B cell (primary cell): ENCODE results near the gene SDC4. TPM values are rescaled to one million over a fixed set of nuclear protein-coding genes. Genes with fewer than 3 reads are reported as not detected.

ENCODE experiments used
- ATAC-seq: fragments of 200-7000 bp; cut with Tn5 transposase; one replicate; pipeline ENCODE4 v1.10.0; 2021; ENCODE audit warnings: low read depth, mild to moderate bottlenecking, moderate number of reproducible peaks, moderate library complexity
- CTCF ChIA-PET: fragments of 350-600 bp; sonication (Branson Sonifier 250); formaldehyde crosslinking; loops from one replicate; lab custom pipeline; 2021; ENCODE audit warnings: antibody characterized with exemption, inconsistent platforms; lab: Charles Lee
- POLR2A ChIA-PET: fragments of 350-600 bp; sonication (Branson Sonifier 250); formaldehyde crosslinking; loops from one replicate; lab custom pipeline; 2021; ENCODE audit warnings: antibody characterized with exemption; lab: Charles Lee
- DNase-seq: peaks from one replicate; pipeline ENCODE4 v3.0.0; 2013
- H2AFZ ChIP-seq: 2 replicates; pipeline ENCODE4 v1.6.1; 2012; ENCODE audit warnings: mild to moderate bottlenecking, low read depth, low read length; ENCODE audit not compliant: insufficient read depth, poor library complexity, severe bottlenecking
- H3K27ac ChIP-seq, 2 donors: 1 replicate in 1 of 2; 2 replicates in 1 of 2; pipeline ENCODE4 v1.5.1; 2012 to 2013; ENCODE audit warnings: low read length in 2 of 2, mild to moderate bottlenecking in 2 of 2, moderate library complexity in 1 of 2
- H3K27me3 ChIP-seq, 4 experiments: fragments of 200-600 bp in 1 of 4; sonication (generic) in 1 of 4; replicated peaks in 1 of 4; 1 replicate in 2 of 4; 2 replicates in 2 of 4; pipeline versions ENCODE4 v1.6.1 to v1.7.0; 2013 to 2016; ENCODE audit warnings: low read length in 3 of 4, mild to moderate bottlenecking in 2 of 4, mixed read lengths in 1 of 4, moderate library complexity in 1 of 4; ENCODE audit not compliant: insufficient read depth in 4 of 4, control insufficient read depth in 3 of 4; ENCODE audit errors: control extremely low read depth in 1 of 4
- H3K36me3 ChIP-seq, 2 experiments: replicated peaks in 1 of 2; 1 replicate in 1 of 2; 2 replicates in 1 of 2; pipeline versions ENCODE4 v1.6.1 to v1.7.1; 2013; ENCODE audit warnings: low read length in 1 of 2; ENCODE audit not compliant: insufficient read depth in 2 of 2, control insufficient read depth in 1 of 2; ENCODE audit errors: control extremely low read depth in 1 of 2, extremely low read depth in 1 of 2
- H3K4me1 ChIP-seq, 2 donors: fragments of 200-600 bp in 1 of 2; sonication (generic) in 1 of 2; 1 replicate in 1 of 2; 2 replicates in 1 of 2; pipeline versions ENCODE4 v1.5.1 to v1.6.1; 2013 to 2017; ENCODE audit warnings: low read length in 2 of 2; ENCODE audit not compliant: control insufficient read depth in 2 of 2, insufficient read depth in 2 of 2
- H3K4me2 ChIP-seq: replicated peaks from 2 replicates; pipeline ENCODE3; 2012; ENCODE audit warnings: mild to moderate bottlenecking, low read depth, low read length; ENCODE audit not compliant: poor library complexity, severe bottlenecking
- H3K4me3 ChIP-seq, 5 experiments: fragments of 200-600 bp in 1 of 5; sonication (generic) in 1 of 5; 1 replicate in 3 of 5; 2 replicates in 2 of 5; pipeline versions ENCODE4 v1.5.1 to v1.7.0; 2011 to 2016; ENCODE audit warnings: low read length in 4 of 5, mild to moderate bottlenecking in 4 of 5, low read depth in 2 of 5, control low read depth in 1 of 5, moderate library complexity in 1 of 5; ENCODE audit not compliant: insufficient read depth in 1 of 5; ENCODE audit errors: control extremely low read depth in 1 of 5, extremely low read depth in 1 of 5
- H3K79me2 ChIP-seq: fragments of 200-600 bp; sonication (generic); one replicate; pipeline ENCODE4 v1.6.0; 2016; ENCODE audit warnings: low read length; ENCODE audit not compliant: control insufficient read depth, insufficient read depth
- H3K9ac ChIP-seq: fragments of 200-600 bp; sonication (generic); 2 replicates; pipeline ENCODE4 v1.6.1; 2017; ENCODE audit warnings: mild to moderate bottlenecking, low read length, moderate library complexity
- H3K9me3 ChIP-seq, 3 donors: one replicate each; pipeline versions ENCODE4 v1.6.1 to v1.7.1; 2013; ENCODE audit warnings: low read length in 2 of 3; ENCODE audit not compliant: control insufficient read depth in 2 of 3, insufficient read depth in 1 of 3; ENCODE audit errors: control extremely low read depth in 1 of 3
- H4K20me1 ChIP-seq: 2 replicates; pipeline ENCODE4 v1.6.0; 2012; ENCODE audit warnings: mild to moderate bottlenecking, low read length; ENCODE audit not compliant: insufficient read depth, control insufficient read depth, poor library complexity, severe bottlenecking
- H3K27ac Mint-ChIP-seq: one replicate; pipeline ENCODE4 v1.8.0; 2021; ENCODE audit warnings: mixed read lengths
- H3K27me3 Mint-ChIP-seq: one replicate; pipeline ENCODE4 v1.8.0; 2021; ENCODE audit warnings: mixed read lengths
- H3K4me1 Mint-ChIP-seq: one replicate; pipeline ENCODE4 v1.8.0; 2021; ENCODE audit warnings: mixed read lengths
- H3K4me3 Mint-ChIP-seq: one replicate; pipeline ENCODE4 v1.8.0; 2021; ENCODE audit warnings: mixed read lengths
- H3K9me3 Mint-ChIP-seq: one replicate; pipeline ENCODE4 v1.8.0; 2022; ENCODE audit warnings: mixed read lengths; ENCODE audit not compliant: insufficient read depth
- EZH2 ChIP-seq: IDR thresholded peaks from 2 replicates; pipeline ENCODE4 v1.6.1; 2012; ENCODE audit warnings: borderline replicate concordance, low read depth, mild to moderate bottlenecking, moderate library complexity, low read length; ENCODE audit not compliant: insufficient read depth, poor library complexity, severe bottlenecking
- WGBS: methylation state at CpG from one replicate; pipeline ENCODE4 v1.1.5; 2013; ENCODE audit warnings: missing lambda C conversion rate; ENCODE audit not compliant: insufficient coverage; 5-methylcytosine and 5-hydroxymethylcytosine counted together
- intact Hi-C: fragments of 100-400 bp; cut with micrococcal nuclease; formaldehyde crosslinking; loops from one replicate; pipeline ENCODE4 v1.10.0; 2022
- polyA plus RNA-seq: library from polyadenylated mRNA; depleted of rRNA; stranded (reverse); fragments of >200 nt; gene quantifications from 2 replicates; pipeline ENCODE4 v1.2.3, GENCODE V29; 2012
- total RNA-seq, 2 donors: library from RNA; stranded (reverse); fragments of 120-200 nt in 1 of 2; gene quantifications; 1 replicate in 1 of 2; 2 replicates in 1 of 2; pipeline versions ENCODE4 v1.2.3 to v1.2.4, GENCODE V29; 2013 to 2022
- TF ChIP-seq, protein P1 (sequence below): fragments of 200-600 bp; IDR thresholded peaks from one replicate; pipeline ENCODE4 v1.8.0; 2022; ENCODE audit warnings: antibody characterized with exemption, mild to moderate bottlenecking

SDC4 gene
- total and polyA plus RNA-seq, 2 donors (not counting 1 experiment from before 2014, with no cell fraction given) = 0.04 TPM; not detected in 1

- CTCF ChIA-PET = interaction anchor here (0.9 to 5.8 kb wide), 5 partner anchors 8 to 467 kb away, joined by 3 to 52 read pairs (median 9); no protein-coding TSS in a partner anchor
- H3K27ac Mint-ChIP-seq = peak overlapping the region; percentile 50
- no peaks in the 10 kb centered on the region for H4K20me1 ChIP-seq
- peaks cover 55% of the 10 kb centered on the region for H3K27me3 Mint-ChIP-seq
- H3K4me2 ChIP-seq = no peak overlapping the region
- no peak overlapping the region for H3K4me3 Mint-ChIP-seq
- H3K9me3 Mint-ChIP-seq = no peaks in the 10 kb centered on the region
- peaks cover 0 to 52% (median 5%) of the 10 kb centered on the region in 4 experiments for H3K27me3 ChIP-seq
- no peak overlapping the region for H3K27ac ChIP-seq
- ATAC-seq = no peak
- intact Hi-C loops = no loop called here
- H3K9ac ChIP-seq = no peak overlapping the region
- H3K4me3 ChIP-seq = no peak overlapping the region
- H3K36me3 ChIP-seq = no peaks in the 10 kb centered on the region
- H3K9me3 ChIP-seq = peaks cover 0 to 4% (median 0%) of the 10 kb centered on the region in 3 donors
- H3K4me1 Mint-ChIP-seq = no peaks in the 10 kb centered on the region
- DNase-seq = no peak
- H2AFZ ChIP-seq = no peak overlapping the region
- POLR2A ChIA-PET = no interaction called here
- 70% methylated on average over 43 of the region's 43 CpGs for WGBS
- H3K79me2 ChIP-seq = no peaks in the 10 kb centered on the region
- peaks cover 3 to 4% of the 10 kb centered on the region in 2 donors for H3K4me1 ChIP-seq
- TF ChIP-seq, protein P1, sequence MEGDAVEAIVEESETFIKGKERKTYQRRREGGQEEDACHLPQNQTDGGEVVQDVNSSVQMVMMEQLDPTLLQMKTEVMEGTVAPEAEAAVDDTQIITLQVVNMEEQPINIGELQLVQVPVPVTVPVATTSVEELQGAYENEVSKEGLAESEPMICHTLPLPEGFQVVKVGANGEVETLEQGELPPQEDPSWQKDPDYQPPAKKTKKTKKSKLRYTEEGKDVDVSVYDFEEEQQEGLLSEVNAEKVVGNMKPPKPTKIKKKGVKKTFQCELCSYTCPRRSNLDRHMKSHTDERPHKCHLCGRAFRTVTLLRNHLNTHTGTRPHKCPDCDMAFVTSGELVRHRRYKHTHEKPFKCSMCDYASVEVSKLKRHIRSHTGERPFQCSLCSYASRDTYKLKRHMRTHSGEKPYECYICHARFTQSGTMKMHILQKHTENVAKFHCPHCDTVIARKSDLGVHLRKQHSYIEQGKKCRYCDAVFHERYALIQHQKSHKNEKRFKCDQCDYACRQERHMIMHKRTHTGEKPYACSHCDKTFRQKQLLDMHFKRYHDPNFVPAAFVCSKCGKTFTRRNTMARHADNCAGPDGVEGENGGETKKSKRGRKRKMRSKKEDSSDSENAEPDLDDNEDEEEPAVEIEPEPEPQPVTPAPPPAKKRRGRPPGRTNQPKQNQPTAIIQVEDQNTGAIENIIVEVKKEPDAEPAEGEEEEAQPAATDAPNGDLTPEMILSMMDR = no peak
- TF ChIP-seq EZH2 = no peak
These were observed 43.7 kb downstream of the SDC4 start for GRCh38 chr20:45304464-45304999.
